Uterus (tissue), 2 donors: ENCODE measurements around the gene PTGIR.

ENCODE experiments used
- CTCF ChIP-seq, 4 experiments: fragments of 200-600 bp in 2 of 4; fragments of 450-650 bp in 2 of 4; sonication (generic) in 2 of 4; IDR thresholded peaks; one replicate each; pipeline ENCODE4 v1.5.1; 2016 to 2019; ENCODE audit warnings: antibody characterized with exemption in 4 of 4, mild to moderate bottlenecking in 2 of 4, moderate library complexity in 1 of 4
- POLR2A ChIP-seq, 2 donors: fragments of 450-650 bp; IDR thresholded peaks; one replicate each; pipeline ENCODE4 v1.6.1; 2016; ENCODE audit warnings: antibody characterized with exemption in 2 of 2, mild to moderate bottlenecking in 1 of 2, moderate library complexity in 1 of 2

DNA sequence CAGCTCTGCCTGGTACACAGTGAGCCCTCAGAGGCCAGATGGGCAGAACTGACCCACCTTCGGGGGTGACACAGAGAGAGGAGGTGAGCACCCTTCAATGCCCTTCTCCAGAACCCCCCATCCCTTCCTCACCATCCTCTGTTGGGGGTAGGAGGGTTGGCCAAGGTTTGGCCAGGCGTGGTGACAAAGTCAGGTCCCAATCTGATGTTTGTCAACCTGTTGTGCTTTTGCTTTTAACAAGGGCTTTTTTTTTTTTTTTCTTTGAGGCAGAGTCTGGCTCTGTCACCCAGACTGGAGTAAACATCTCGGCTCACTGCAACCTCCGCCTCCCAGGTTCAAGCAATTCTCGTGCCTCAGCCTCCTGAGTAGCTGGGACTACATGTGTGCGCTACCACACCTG, 7.3 kb downstream of the PTGIR start:
- TF ChIP-seq POLR2A (IDR thresholded peaks at IDR 0.05) (no peak), CTCF (IDR thresholded peaks at IDR 0.05) (no peak)
